ENCODE measurements around the gene CAMKK2.

The CAMKK2 gene

DNA sequence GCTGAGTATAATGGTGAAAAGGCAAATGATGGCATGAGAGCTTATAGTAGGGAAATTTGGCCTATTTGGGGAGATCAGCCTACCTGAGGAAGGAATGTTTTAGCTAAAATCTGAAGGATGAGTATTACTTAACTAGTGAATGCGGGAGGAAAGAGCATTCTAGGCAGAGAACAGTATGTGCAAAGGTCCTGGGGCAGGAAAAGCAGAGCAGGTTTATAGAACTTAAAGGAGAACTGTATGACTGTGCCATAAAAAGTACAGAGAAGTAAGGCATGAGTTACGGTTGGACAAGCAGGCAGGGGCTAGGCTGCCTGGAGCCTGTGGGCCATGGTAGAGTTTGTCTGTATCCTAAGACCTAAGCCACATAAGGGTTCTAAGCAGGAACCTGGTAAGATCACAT, 108.3 kb downstream of the CAMKK2 start:
- H3K27me3 ChIP-seq (ENCODE audit: insufficient read depth, low read length, poor library complexity, severe bottlenecking) = no peaks in the 10 kb centered on the region
- no peak overlapping the region for H2AFZ ChIP-seq (ENCODE audit: low read length)
- H3F3A ChIP-seq (ENCODE audit: low read depth) = no peaks in the 10 kb centered on the region
- no peak for TF ChIP-seq EZH2phosphoT487 (IDR thresholded peaks at IDR 0.05; ENCODE audit: borderline replicate concordance)
- no peaks in the 10 kb centered on the region for H3K4me1 ChIP-seq (ENCODE audit: insufficient read depth, low read length, poor library complexity, severe bottlenecking)
- no peaks in the 10 kb centered on the region for H3K9me3 ChIP-seq (ENCODE audit: insufficient read depth, low read depth, low read length)
- no peak overlapping the region for H3K4me2 ChIP-seq (ENCODE audit: low read depth, low read length, poor library complexity, severe bottlenecking)
- no peaks in the 10 kb centered on the region for H4K20me1 ChIP-seq (ENCODE audit: insufficient read depth, low read length, poor library complexity, severe bottlenecking)
- no peak overlapping the region for H3K9ac ChIP-seq (ENCODE audit: low read depth, low read length, poor library complexity, severe bottlenecking)
- no peaks in the 10 kb centered on the region for H3K79me2 ChIP-seq (ENCODE audit: insufficient read depth, low read length)
- no peak overlapping the region for H3K4me3 ChIP-seq (ENCODE audit: low read length, poor library complexity, severe bottlenecking)
- H3K9me2 ChIP-seq (replicated peaks; ENCODE audit: low read depth, low read length) = no peaks in the 10 kb centered on the region
- H3K36me3 ChIP-seq (ENCODE audit: insufficient read depth, low read length) = no peaks in the 10 kb centered on the region
